ENCODE measurements around the gene RAD51B. TPM values are rescaled to one million over a fixed set of nuclear protein-coding genes. Genes with fewer than 3 reads are reported as not detected.

Gene RAD51B
- polyA plus RNA-seq, 1 donor (not counting 4 experiments of a cell fraction or from before 2014, with no cell fraction given), result 13.3 TPM

DNA sequence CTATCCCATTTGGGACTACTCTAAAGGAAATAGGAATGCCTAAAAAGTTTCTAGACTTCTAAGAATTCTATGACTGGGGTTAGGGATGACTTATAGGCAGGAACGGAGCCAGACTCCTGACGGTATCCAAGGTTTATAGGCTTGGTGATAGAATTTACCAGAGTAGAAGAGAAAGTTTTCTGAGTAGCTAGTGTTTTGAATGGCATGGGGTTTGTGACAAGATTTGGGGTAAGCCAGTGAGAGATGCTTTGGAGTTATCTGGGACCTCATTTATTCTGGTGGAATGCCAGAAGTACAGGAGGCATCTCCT, 444.6 kb downstream of the RAD51B start:
- Histone ChIP-seq H3K4me1 (ENCODE audit: control insufficient read depth, extremely low read depth, insufficient read depth, low read length) (no peaks in the 10 kb centered on the region), H3K36me3 (ENCODE audit: control insufficient read depth in 2 of 2, extremely low read depth in 1 of 2, insufficient read depth in 2 of 2, low read length in 2 of 2) (no peaks in the 10 kb centered on the region)
- no peak for DNase-seq (ENCODE audit: low read depth, low spot score)

DNA sequence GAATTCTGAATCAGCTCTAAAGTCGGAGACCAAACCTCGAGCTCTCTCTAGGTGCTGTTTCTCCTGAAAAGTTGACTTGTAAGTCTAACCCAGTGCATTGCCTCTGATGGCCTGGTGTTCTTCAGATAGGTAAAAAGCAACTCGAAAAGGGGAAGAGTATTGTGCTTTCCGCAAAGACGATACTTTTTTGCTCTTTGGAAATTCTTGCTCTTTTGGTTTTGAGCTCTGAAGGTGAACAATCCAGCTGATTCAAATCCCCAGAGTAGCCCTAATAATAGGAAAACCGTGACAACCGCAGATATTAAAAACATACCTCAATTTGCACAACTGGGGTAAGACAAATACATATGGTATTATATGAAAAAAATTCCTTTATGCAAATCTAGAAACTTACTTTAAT, 447.4 kb downstream of the RAD51B start:
- no peaks in the 10 kb centered on the region for H3K27me3 ChIP-seq (ENCODE audit: control insufficient read depth, extremely low read depth, insufficient read depth, low read length)
- dilution Hi-C loops (cut with MboI; ENCODE audit: extremely low pct_ligation_motif_present, low sequenced_read_pairs), result no loop called here
- FAIRE-seq (no peak), DNase-seq (ENCODE audit: low read depth, low spot score) (no peak)
- no peaks in the 10 kb centered on the region for H4K20me1 ChIP-seq (ENCODE audit: control insufficient read depth, extremely low read depth, insufficient read depth, low read length)
- H3K4me2 ChIP-seq (ENCODE audit: control insufficient read depth, extremely low read depth, insufficient read depth, low read depth, low read length), result no peak overlapping the region
- H3K9ac ChIP-seq (ENCODE audit: control insufficient read depth, extremely low read depth, insufficient read depth, low read length), result no peak overlapping the region
- H3K79me2 ChIP-seq (ENCODE audit: control insufficient read depth, insufficient read depth, low read length), result no peaks in the 10 kb centered on the region
- no peaks in the 10 kb centered on the region for H3K36me3 ChIP-seq (ENCODE audit: control insufficient read depth in 2 of 2, extremely low read depth in 1 of 2, insufficient read depth in 2 of 2, low read length in 2 of 2)
- no peaks in the 10 kb centered on the region for H3K9me3 ChIP-seq (ENCODE audit: control insufficient read depth, low read depth, low read length)
- no peaks in the 10 kb centered on the region for H3K4me1 ChIP-seq (ENCODE audit: control insufficient read depth, extremely low read depth, insufficient read depth, low read length)
- no peaks in the 10 kb centered on the region for H3K9me1 ChIP-seq (ENCODE audit: control insufficient read depth, extremely low read depth, insufficient read depth, low read length)
- TF ChIP-seq, protein P1, sequence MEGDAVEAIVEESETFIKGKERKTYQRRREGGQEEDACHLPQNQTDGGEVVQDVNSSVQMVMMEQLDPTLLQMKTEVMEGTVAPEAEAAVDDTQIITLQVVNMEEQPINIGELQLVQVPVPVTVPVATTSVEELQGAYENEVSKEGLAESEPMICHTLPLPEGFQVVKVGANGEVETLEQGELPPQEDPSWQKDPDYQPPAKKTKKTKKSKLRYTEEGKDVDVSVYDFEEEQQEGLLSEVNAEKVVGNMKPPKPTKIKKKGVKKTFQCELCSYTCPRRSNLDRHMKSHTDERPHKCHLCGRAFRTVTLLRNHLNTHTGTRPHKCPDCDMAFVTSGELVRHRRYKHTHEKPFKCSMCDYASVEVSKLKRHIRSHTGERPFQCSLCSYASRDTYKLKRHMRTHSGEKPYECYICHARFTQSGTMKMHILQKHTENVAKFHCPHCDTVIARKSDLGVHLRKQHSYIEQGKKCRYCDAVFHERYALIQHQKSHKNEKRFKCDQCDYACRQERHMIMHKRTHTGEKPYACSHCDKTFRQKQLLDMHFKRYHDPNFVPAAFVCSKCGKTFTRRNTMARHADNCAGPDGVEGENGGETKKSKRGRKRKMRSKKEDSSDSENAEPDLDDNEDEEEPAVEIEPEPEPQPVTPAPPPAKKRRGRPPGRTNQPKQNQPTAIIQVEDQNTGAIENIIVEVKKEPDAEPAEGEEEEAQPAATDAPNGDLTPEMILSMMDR (optimal IDR thresholded peaks at IDR 0.05 in 1 of 3, IDR thresholded peaks at IDR 0.05 in 1 of 3, conservative IDR thresholded peaks at IDR 0.05 in 1 of 3; ENCODE audit: extremely low read depth in 1 of 3, insufficient read depth in 2 of 3, low read length in 3 of 3), result no peak
- TF ChIP-seq EZH2 (IDR thresholded peaks at IDR 0.05; ENCODE audit: low read length), result no peak
- no peak overlapping the region for H3K4me3 ChIP-seq (ENCODE audit: control insufficient read depth in 2 of 3, extremely low read depth in 1 of 3, insufficient read depth in 2 of 3, low read depth in 1 of 3, low read length in 3 of 3)
- H2AFZ ChIP-seq (ENCODE audit: control insufficient read depth, low read length), result no peak overlapping the region
- no peak overlapping the region for H3K27ac ChIP-seq (ENCODE audit: control insufficient read depth, insufficient read depth, low read length)

More for the DNA sequence above, 444.6 kb downstream of the RAD51B start:
- no peaks in the 10 kb centered on the region for H3K27me3 ChIP-seq (ENCODE audit: control insufficient read depth, extremely low read depth, insufficient read depth, low read length)
- H4K20me1 ChIP-seq (ENCODE audit: control insufficient read depth, extremely low read depth, insufficient read depth, low read length), result no peaks in the 10 kb centered on the region
- no peak overlapping the region for H3K4me3 ChIP-seq (ENCODE audit: control insufficient read depth in 2 of 3, extremely low read depth in 1 of 3, insufficient read depth in 2 of 3, low read depth in 1 of 3, low read length in 3 of 3)
- H3K9me3 ChIP-seq (ENCODE audit: control insufficient read depth, low read depth, low read length), result no peaks in the 10 kb centered on the region
- TF ChIP-seq EZH2 (IDR thresholded peaks at IDR 0.05; ENCODE audit: low read length), result no peak
- TF ChIP-seq, protein P1 (optimal IDR thresholded peaks at IDR 0.05 in 1 of 3, IDR thresholded peaks at IDR 0.05 in 1 of 3, conservative IDR thresholded peaks at IDR 0.05 in 1 of 3; ENCODE audit: extremely low read depth in 1 of 3, insufficient read depth in 2 of 3, low read length in 3 of 3), result no peak
- dilution Hi-C loops (cut with MboI; ENCODE audit: extremely low pct_ligation_motif_present, low sequenced_read_pairs), result no loop called here
- H3K9ac ChIP-seq (ENCODE audit: control insufficient read depth, extremely low read depth, insufficient read depth, low read length), result no peak overlapping the region
- H3K9me1 ChIP-seq (ENCODE audit: control insufficient read depth, extremely low read depth, insufficient read depth, low read length), result no peaks in the 10 kb centered on the region
- H2AFZ ChIP-seq (ENCODE audit: control insufficient read depth, low read length), result no peak overlapping the region
- no peak overlapping the region for H3K27ac ChIP-seq (ENCODE audit: control insufficient read depth, insufficient read depth, low read length)
- H3K4me2 ChIP-seq (ENCODE audit: control insufficient read depth, extremely low read depth, insufficient read depth, low read depth, low read length), result no peak overlapping the region
- FAIRE-seq, result no peak
- H3K79me2 ChIP-seq (ENCODE audit: control insufficient read depth, insufficient read depth, low read length), result no peaks in the 10 kb centered on the region

Data from keratinocyte (primary cell).